ENCODE data around the gene TMEM132E.

Gene TMEM132E

GRCh38 chr17:34623856-34624766, 44.7 kb downstream of the TMEM132E start:
- no peak for DNase-seq (ENCODE audit: low read depth)
- no peak for TF ChIP-seq CTCF (IDR thresholded peaks at IDR 0.05; ENCODE audit: low read depth, low read length, missing control alignments)
- no peak overlapping the region for H3K4me3 ChIP-seq (ENCODE audit: low read depth, low read length)
- in situ Hi-C loops (cut with HindIII; ENCODE audit: low sequenced_read_pairs), result no loop called here

GRCh38 chr17:34624767-34625383, 45.5 kb downstream of the TMEM132E start:
- H3K4me3 ChIP-seq (ENCODE audit: low read depth, low read length), result no peak overlapping the region
- in situ Hi-C loops (cut with HindIII; ENCODE audit: low sequenced_read_pairs), result loop anchor here (25.0 kb wide), 1 partner anchor 112 kb away; no protein-coding TSS in a partner anchor
- TF ChIP-seq CTCF (IDR thresholded peaks at IDR 0.05; ENCODE audit: low read depth, low read length, missing control alignments), result no peak
- no peak for DNase-seq (ENCODE audit: low read depth)

GRCh38 chr17:34626121-34626681, 46.8 kb downstream of the TMEM132E start:
- in situ Hi-C loops (cut with HindIII; ENCODE audit: low sequenced_read_pairs), result loop anchor here (25.0 kb wide), 1 partner anchor 111 kb away; no protein-coding TSS in a partner anchor
- no peak overlapping the region for H3K4me3 ChIP-seq (ENCODE audit: low read depth, low read length)
- TF ChIP-seq CTCF (IDR thresholded peaks at IDR 0.05; ENCODE audit: low read depth, low read length, missing control alignments), result no peak
- DNase-seq (ENCODE audit: low read depth), result no peak

GRCh38 chr17:34628879-34629278, 49.5 kb downstream of the TMEM132E start:
- H3K4me3 ChIP-seq (ENCODE audit: low read depth, low read length), result no peak overlapping the region
- in situ Hi-C loops (cut with HindIII; ENCODE audit: low sequenced_read_pairs), result loop anchor here (25.0 kb wide), 1 partner anchor 108 kb away; no protein-coding TSS in a partner anchor
- TF ChIP-seq CTCF (IDR thresholded peaks at IDR 0.05; ENCODE audit: low read depth, low read length, missing control alignments), result no peak
- DNase-seq (ENCODE audit: low read depth), result no peak

GRCh38 chr17:34633351-34633750, 54.0 kb downstream of the TMEM132E start:
- DNase-seq (ENCODE audit: low read depth), result no peak
- in situ Hi-C loops (cut with HindIII; ENCODE audit: low sequenced_read_pairs), result loop anchor here (5.0 to 25.0 kb wide), 5 partner anchors 61 to 199 kb away; no protein-coding TSS in a partner anchor
- no peak overlapping the region for H3K4me3 ChIP-seq (ENCODE audit: low read depth, low read length)
- TF ChIP-seq CTCF (IDR thresholded peaks at IDR 0.05; ENCODE audit: low read depth, low read length, missing control alignments), result no peak

- DNase-seq (ENCODE audit: low read depth), result no peak
- TF ChIP-seq CTCF (IDR thresholded peaks at IDR 0.05; ENCODE audit: low read depth, low read length, missing control alignments), result no peak
- no peak overlapping the region for H3K4me3 ChIP-seq (ENCODE audit: low read depth, low read length)
- in situ Hi-C loops (cut with HindIII; ENCODE audit: low sequenced_read_pairs), result loop anchor here (5.0 to 25.0 kb wide), 5 partner anchors 61 to 199 kb away; no protein-coding TSS in a partner anchor
Observed at GRCh38 chr17:34633760-34634159, 54.4 kb downstream of the TMEM132E start.
